ENCODE measurements around the gene ANKZF1.
A peak's percentile ranks its signal among the peaks of the same experiment; 100 is the strongest.

ANKZF1 gene

GRCh38 chr2:219279151-219279915 lies 49.7 kb downstream of the ANKZF1 start, which contains the start of gene DNAJB2:
TSS of gene DNAJB2 (plus strand) at chr2:219279366. CDS start at chr2:219279834, 468 bp downstream.
- DNase-seq (ENCODE audit: low spot score) (peak; percentile 99), FAIRE-seq (no peak)

GRCh38 chr2:219279916-219280516 lies 50.4 kb downstream of the ANKZF1 start:
- no peak for FAIRE-seq
- no peak for DNase-seq (ENCODE audit: low spot score)

- no peak for DNase-seq (ENCODE audit: low spot score)
Measured at GRCh38 chr2:219280651-219281050, 51.0 kb downstream of the ANKZF1 start.

GRCh38 chr2:219281588-219281987 lies 52.0 kb downstream of the ANKZF1 start:
- DNase-seq (ENCODE audit: low spot score) (no peak), FAIRE-seq (no peak)

More at GRCh38 chr2:219280651-219281050, 51.0 kb downstream of the ANKZF1 start:
- no peak for FAIRE-seq

- FAIRE-seq (no peak), DNase-seq (ENCODE audit: low spot score) (no peak)
Measured at GRCh38 chr2:219282375-219282774, 52.8 kb downstream of the ANKZF1 start.

GRCh38 chr2:219282943-219283581 lies 53.5 kb downstream of the ANKZF1 start:
- DNase-seq (ENCODE audit: low spot score) (no peak), FAIRE-seq (no peak)

GRCh38 chr2:219284501-219285372 lies 55.1 kb downstream of the ANKZF1 start:
- DNase-seq (ENCODE audit: low spot score) (no peak), FAIRE-seq (no peak)

GRCh38 chr2:219285373-219285735 lies 55.7 kb downstream of the ANKZF1 start:
- DNase-seq (ENCODE audit: low spot score): no peak
- no peak for FAIRE-seq

GRCh38 chr2:219285894-219286425 lies 56.4 kb downstream of the ANKZF1 start:
- DNase-seq (ENCODE audit: low spot score) (no peak), FAIRE-seq (no peak)
